HG03095 (cell line): Measurements from ENCODE around the gene PTPRJ.

Source experiments
- ATAC-seq: cut with Tn5 transposase; IDR thresholded peaks from one replicate; pipeline ENCODE4 v1.9.1; 2021; ENCODE audit warnings: moderate library complexity; ENCODE audit not compliant: unreplicated experiment

PTPRJ gene

DNA sequence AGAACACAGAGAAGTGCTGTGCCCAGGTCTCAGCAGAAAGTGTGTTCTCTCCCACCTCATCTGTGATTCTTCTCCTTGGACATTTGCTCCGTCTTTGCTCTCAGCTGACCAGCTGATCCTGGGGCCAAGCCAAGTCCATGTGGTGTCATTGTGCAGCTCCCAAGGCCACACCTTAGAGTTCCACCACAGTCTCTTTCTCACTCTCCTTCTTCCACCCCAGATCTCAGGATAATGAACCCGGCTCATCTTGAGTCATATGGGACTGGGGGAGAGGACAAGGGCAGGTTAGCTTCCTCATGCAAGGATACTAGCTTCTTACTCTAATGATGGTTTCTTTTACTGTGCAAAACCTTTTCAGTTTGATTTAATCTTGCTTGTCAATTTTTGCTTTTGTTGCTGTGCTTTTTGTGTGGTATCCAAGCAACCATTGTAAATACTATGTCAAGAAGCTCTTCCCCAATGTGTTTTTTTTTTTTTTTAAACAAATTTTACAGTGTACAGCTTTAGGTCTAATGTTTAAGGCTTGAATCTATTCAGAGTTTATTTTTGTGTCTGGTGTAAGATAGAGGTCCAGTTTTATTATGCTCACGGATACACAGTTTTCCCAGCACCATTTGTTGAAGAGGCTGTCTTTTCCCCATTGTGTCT lies 161.2 kb downstream of the PTPRJ start:
- ATAC-seq: no peak

DNA sequence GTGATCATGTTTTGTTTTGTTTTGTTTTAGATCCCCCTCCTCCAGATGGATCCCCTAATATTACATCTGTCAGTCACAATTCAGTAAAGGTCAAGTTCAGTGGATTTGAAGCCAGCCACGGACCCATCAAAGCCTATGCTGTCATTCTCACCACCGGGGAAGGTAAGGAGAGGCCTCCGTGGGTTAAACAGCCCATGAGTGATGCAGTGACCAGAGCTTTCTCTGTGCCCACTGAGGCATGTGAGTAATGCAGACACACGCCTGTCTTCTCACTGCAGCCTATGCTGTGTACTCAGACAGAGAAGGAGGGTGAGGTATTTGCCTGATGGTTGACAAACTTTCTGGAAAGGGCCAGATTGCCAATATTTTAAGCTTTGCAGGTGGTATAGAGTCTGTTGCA lies 162.5 kb downstream of the PTPRJ start:
- no peak for ATAC-seq

DNA sequence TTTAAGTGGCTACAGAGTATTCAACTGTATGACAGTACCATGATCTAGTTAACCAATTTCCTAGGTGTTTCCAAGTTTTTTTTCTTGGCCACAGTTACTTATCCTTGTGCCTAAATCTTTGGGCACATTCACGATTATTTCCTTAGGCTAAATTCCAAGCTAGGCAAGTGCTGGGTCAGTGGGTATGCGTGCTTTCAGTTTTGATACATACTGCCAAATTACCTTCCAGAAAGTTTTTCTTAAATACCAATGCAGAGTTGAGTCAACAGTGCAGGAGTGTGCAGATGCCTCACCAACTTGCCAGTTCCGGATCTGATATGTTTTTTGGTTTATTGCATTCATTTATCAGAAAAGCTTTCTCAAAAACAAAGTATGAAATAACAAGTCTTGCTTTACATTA lies 168.4 kb downstream of the PTPRJ start:
- ATAC-seq: no peak

DNA sequence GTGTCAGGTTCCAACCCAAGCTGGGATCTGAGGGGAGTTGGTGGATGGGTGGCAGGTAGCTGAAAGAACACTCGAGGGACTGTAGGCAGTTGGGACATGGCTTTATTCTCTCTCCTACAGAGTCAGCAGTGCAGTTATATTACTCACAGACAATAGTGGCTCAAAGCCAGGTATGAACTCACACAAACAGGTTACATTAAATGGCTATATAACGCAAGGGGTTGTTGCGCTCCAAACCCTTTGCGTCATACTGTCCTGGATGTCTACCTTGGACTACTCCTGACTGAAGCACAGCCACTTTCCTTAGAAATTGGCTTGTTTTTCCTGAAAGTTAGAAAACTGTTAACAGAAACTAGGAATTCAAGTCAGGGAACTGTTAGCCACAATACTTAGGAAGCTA lies 169.9 kb downstream of the PTPRJ start:
- no peak for ATAC-seq

DNA sequence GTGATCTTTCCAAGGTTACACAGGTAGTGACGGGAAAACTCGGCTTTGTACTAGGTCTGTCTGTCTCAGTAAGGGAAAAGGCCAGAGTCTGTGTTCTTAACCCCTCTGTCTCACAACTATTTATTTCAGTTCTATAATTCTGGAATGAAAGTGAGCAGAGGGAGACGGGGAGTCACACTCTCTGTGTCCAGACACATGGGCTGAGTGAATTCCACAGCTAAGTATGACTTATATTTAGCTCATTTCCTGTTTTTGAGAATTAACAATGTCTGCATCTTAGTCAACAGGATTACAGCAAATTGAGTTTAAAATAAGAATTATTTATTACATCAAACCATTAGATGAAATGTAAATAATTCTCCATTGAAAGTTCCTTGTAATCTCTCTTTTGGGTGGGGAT lies 173.8 kb downstream of the PTPRJ start:
- ATAC-seq: no peak

DNA sequence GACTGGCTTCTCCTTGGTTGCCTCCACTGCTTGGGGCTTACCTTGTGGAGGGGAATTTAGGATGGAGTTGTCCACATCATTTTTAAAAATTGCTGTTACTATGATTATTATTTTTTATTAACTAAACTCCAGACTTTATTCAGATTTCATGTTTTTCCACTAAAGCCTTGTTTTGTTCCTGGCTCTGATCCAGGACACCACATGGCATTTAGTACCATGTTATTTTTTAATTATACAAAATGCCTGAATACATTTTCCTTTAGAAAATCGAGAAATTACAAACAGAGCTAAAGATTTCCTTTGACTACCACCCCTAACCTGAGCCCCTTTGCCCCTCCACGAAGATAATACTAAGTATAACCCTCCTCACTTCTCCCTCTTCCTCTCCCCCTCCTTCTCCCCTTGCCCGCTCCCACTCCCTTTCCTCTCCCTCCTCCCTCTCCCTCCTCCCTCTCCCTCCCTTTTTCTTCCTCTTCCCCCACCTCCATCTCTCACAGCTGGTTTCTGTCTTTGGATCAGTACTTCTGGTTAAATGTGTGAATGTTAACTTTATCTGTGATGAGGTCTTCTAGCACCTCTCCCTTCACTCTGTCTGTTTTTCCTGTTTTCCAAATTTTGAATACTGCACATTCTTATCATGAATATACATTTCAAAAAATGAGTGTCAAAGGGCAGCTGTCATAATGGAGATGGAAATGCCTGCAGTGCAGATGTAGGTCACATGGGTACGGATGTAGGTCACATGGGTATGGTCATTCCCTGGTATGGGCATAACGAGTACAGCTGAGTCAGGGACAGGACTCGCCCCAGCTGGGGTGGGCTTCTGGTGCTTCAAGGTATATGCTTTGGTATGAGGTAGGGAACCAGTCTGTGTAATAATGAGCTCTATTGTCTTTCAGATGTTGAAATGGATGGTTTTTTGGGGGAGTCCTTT lies 181.9 kb downstream of the PTPRJ start:
- ATAC-seq: no peak

DNA sequence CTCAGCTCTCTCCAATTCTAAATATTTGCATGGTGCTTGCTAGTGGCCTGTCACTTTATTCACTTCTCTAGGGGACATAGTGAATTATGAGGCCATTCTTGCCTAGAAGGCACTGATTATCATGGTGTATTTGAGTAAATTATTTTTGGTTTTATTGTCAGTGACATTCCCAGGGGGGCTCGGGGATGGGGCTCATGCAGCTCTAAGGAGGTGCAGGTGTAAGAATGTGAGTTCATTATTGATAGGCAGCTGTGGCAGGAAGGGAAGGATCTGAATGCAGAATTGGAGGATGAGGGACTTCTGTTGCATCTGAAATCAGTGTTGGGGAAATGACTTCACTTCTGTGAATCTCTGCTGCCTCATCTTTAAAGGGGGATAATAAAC lies 182.5 kb downstream of the PTPRJ start:
- ATAC-seq: no peak

DNA sequence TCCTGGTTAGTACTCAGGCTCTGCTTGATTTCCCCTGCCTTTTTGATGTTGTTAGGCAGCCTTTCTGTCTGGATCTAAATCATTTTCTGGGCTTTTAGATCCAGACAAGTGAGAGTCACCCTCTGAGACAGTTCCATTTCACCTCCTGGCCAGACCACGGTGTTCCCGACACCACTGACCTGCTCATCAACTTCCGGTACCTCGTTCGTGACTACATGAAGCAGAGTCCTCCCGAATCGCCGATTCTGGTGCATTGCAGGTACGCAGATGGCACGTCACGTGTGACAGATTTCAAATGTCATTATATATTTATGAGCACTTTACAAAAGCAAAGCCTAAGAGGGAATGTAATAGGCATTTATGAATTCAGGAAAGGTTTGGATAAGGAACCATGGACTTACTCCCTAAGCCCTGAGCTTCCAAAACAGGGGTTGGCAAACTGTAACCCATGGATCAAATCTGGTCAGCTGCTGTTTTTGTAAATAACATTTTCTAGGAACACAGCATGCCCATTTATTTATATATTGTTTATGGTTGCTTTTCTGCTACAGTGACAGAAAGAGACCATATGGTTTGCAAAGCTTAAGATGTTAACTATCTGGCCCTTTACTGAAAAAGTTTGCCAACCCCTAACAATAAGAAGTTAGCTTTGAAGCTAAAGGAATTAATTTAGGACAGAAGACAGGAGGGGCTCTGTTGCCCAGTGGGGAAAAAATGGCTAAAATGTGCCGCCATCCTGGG lies 183.2 kb downstream of the PTPRJ start:
- no peak for ATAC-seq

DNA sequence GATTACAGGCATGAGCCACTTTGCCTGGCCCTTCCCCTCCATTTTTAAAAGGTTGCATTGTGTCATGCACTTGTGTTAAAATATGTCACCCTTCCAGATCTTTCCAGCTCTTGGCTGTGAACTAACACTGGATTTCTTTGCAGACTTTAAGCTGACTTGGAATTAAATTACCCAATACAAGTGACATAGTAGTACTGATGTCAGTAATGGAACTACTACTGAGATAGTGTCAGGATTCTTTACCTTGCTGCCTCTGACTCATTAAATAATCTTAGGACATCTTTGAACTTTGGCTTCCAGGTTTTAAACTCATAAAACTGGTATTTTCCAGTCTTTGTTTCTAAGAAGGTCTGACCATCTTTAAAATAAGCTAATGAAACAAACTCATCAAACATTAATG lies 184.5 kb downstream of the PTPRJ start:
- ATAC-seq: no peak

DNA sequence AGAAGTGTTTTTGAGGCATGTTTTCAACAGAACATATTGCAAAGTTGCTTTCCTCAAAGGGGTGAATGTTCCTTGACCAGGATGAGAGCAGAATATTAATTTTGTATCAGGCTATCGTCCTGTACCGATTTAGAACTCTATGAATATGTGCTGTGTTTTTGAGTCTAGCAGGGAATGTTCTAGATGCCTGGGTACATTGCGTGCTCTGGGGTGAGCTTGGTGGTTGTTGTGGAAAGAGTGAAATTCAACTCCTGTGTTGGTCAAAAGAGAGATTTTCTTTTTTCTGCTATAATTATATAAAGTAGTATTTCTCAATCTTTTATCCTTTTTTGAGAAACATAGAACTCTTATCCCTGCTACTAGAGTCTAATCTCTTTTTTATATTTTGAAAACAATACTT lies 185.1 kb downstream of the PTPRJ start:
- ATAC-seq: no peak

DNA sequence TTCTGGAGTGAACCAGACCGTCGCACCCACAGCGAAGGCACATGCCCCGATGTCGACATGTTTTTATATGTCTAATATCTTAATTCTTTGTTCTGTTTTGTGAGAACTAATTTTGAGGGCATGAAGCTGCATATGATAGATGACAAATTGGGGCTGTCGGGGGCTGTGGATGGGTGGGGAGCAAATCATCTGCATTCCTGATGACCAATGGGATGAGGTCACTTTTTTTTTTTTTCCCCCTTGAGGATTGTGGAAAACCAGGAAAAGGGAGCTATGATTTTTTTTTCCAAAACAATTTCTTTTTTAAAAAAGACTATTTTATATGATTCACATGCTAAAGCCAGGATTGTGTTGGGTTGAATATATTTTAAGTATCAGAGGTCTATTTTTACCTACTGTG lies 187.0 kb downstream of the PTPRJ start:
- ATAC-seq: no peak

DNA sequence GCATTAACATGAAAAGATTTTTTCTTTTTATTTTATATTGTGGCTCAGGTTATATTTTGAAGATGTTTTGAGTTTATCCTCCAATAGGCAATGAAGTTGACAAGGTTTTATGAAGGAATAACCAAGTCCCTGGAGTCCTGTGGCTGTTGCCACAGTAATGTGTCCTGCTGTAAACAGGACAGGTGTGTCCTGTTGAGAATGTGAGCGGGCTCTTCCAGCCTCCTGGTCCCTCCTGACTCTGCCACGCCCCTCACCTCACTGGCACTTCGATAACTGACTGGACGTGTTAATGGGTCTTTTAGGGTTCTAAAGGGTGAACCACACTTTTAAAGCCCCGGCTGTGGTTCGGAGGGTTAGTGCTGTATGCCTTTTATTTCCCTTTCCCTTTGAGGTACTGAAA lies 188.5 kb downstream of the PTPRJ start:
- ATAC-seq: no peak

DNA sequence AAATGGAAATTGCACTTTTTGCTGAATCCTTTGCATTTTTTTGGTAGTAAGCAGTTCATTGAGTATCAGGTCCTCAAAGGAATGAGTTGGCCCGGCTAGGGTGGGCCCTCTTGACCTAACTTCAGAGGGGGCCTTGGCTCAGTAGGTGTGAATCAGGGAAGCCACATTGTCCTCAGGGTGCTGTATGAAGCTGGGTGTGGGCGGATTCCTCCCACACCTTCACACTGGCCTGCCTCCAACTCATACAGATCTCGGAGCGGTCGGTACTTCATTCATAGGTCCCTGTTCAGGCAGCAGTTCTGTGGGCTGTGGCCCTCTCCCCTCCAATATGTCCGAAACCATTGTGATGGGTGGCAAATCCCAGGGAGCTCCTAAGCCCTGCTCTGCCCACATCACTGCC lies 188.9 kb downstream of the PTPRJ start:
- no peak for ATAC-seq

DNA sequence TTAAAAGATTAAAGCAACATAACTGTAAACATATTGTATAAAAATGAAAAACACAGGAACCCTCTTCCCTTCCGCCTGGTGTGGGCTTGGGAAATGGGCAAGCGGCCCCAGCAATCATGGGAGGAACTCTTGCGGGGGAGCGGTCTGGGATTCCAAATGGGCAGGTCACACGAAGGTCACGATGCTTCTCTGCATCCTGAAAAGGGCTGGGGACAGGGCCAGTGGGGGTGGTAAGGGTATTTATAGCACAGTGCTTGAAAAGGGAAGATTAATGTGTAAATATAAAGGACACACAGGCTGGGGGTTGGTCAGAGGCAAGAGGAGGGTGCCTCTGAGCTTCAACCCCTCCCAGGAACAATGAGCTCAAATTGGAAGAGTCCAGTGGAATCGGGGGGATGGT lies 189.4 kb downstream of the PTPRJ start:
- no peak for ATAC-seq

DNA sequence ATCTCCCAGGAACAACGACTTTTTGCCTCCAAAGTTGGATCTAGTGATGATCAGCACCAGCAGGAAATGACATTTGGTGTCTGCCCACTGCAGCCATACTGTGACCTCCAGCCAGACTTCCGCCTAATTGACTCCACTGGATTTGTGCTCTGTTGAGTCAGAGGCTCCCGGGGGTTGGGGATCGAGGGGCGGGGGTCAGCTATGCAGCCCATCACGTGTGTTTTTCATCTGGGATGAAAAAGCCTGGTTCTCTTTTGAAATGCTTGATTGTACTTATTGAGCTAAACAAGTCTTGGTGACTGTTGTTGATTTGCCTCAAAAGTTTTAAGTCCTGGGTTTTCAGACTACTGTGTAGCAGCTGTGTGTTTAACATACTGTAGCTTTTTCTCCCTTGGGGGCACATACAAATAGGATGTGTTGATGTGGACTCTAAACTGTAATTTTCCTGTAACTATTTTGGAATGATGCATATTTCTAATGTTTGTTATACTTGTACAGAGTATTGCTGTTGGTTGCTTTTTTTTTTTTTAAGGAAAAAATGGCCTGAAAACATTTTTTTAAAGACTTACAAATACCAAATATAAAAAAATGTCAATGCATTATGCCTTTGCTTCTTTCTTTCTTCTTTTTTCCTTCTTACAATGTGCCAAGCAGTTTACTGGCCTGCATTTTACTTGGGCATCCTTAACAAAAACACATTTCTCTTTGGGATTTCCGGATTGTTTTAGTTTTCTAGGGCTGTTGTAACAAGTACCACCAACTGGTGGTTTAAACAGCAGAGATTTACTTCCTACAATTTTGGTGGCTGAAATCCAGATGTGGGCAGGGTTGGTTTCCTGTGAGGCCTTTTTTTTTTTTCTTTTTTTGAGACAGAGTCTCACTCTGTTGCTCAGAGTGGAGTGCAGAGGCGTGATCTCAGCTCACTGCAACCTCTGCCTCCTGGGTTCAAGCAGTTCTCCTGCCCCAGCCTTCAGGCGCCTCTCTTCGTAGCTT lies 190.2 kb downstream of the PTPRJ start:
- ATAC-seq: no peak

DNA sequence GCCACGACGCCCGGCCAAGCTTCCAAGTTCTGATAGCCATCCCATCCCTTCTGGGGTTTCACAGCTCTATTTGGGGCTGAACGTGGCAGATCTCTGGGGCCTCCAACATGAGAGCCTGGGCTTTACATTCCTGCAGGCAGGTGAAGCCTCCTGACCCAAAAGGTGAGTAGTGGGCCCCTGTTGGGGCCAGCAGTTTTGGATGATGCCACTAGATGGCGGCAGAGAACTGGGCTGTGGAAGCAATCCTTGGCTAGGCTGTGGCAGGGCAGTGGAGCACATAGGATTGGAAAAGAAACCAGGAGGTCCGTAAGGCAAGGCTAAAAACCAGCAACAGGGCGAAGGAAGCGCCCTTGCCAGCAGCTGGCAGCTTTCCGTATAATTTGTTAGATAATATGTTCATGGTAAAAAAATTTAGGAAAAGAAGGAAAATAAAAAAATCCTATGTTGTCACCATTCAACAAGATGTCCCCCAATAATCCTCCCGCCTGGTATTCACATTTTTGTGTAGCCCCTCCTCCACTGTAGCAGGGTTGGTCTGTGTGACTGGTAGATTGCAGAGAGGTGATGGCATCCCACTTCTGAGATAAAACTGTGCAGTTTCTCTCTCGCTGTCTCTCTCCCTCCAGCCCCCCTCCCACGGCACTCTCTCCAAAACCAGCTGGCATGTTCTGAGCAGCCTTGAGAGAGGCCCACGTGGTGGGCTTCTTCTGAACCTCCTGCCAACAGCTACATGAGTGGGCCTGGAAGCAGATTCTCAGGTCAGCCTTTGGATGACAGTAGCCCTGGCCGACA lies 192.7 kb downstream of the PTPRJ start:
- peak; percentile 74 for ATAC-seq

DNA sequence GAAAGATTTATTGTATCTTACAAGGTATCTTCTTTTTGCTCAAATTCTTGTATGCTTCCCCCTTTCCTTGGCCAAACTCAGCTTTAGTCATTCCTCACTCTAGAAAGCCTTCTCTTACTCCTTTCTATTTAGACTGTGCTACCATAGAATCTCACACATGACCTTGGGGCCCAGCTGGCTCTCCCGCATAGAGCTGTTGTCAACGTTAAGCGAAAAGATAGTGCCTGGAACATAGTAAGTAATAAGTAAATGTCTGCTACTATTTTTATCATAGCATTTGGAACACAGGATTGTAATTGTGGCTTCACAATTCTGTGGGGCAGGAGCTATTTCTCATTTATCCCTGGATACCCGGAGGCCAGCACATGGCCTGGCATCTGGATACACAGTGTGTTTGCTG lies 197.3 kb downstream of the PTPRJ start:
- no peak for ATAC-seq

DNA sequence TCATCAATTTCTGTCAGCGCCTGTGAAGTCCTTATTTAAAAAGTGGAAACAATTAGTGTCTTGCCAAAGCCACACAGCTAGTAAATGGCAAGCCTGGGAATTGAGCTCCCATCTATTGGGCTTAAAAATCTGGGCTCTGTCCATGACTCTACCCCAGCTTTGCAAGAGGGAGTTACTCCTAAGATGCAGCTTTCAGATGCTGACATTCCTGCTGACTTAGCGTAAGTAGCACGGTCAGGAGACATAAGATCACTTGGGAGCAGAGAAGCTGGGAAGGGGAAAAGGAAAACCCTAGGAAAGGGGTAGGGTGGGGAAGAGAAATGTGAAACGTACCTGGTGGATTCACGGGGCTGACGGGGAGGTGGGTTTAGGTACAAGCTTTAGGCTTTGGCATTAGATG lies 200.3 kb downstream of the PTPRJ start:
- ATAC-seq: no peak

DNA sequence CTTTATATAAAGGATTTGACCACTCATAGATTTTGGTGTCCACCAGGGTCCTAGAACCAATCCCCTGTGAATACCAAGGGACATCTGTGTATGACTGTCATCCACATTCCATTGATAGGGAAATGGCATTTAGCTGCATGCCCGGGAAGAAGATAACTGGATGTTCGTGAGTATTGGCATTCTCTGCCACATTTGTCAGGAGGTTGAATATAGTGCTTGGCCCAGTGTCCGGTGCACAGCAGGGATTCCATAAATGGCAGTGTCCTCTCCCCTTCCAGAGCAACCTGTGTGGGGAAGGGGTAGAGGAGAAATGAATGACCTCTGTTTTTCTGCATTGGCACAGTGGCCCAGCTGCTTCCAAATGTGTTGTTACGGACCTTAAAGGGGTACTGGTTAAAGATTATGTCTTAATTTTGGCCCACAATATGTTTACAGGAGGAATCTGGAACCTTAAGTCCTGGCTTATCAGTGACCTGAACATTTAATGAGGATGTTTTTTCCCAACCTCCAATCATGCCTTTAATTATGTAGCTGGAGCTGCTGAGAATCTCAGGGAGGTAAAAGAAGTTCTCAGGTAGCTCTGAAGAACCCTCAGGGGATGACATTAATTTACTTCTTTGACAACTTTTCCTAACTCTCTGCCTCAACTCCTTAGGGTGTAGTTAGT lies 202.6 kb downstream of the PTPRJ start:
- ATAC-seq: no peak
